GM12892 (cell line): ENCODE results near the gene RCCD1.

ENCODE experiments used
- POLR2A ChIP-seq: IDR thresholded peaks from 2 replicates; pipeline ENCODE4 v1.6.1; 2011; ENCODE audit warnings: low read depth, low read length, control low read depth
- POLR2AphosphoS5 ChIP-seq: IDR thresholded peaks from 2 replicates; pipeline ENCODE4 v1.6.1; 2011; ENCODE audit warnings: low read depth, low read length, control low read depth
- TAF1 ChIP-seq: IDR thresholded peaks from 2 replicates; pipeline ENCODE4 v1.6.1; 2011; ENCODE audit warnings: low read depth, mild to moderate bottlenecking, control low read depth, low read length, borderline replicate concordance

GRCh38 chr15:90942354-90943120 lies 12.1 kb upstream of the RCCD1 start:
- TF ChIP-seq POLR2A, result no peak
- TF ChIP-seq POLR2AphosphoS5, result no peak
- TF ChIP-seq TAF1, result no peak
